HG03460 (cell line): ENCODE measurements around the gene C1GALT1.
"Not testable (repeated sequence)": the region's sequence is repeated elsewhere in the genome, so short reads cannot be mapped to it uniquely, and the experiment has no call there.

Experiments
- ATAC-seq: cut with Tn5 transposase; IDR thresholded peaks from one replicate; pipeline ENCODE4 v1.9.1; 2021; ENCODE audit not compliant: unreplicated experiment

Gene C1GALT1

DNA sequence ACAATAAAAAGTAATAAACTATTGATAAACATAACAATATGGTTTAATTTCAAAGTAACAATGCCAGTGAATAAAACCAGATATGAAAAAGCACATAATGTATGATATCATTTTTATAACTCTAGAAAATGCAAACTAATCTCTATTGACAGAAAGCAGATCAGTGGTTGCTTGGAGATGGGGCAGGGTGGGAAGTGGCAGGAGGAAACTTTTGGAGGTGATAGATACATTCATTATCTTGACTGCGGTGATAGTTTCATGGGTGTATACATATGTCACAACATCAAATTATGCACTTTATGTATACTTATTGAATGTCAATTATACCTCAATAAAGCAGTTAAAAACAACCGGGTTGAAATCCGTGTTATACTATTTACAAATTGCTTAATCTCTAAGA, 16.0 kb upstream of the C1GALT1 start:
- no peak for ATAC-seq

DNA sequence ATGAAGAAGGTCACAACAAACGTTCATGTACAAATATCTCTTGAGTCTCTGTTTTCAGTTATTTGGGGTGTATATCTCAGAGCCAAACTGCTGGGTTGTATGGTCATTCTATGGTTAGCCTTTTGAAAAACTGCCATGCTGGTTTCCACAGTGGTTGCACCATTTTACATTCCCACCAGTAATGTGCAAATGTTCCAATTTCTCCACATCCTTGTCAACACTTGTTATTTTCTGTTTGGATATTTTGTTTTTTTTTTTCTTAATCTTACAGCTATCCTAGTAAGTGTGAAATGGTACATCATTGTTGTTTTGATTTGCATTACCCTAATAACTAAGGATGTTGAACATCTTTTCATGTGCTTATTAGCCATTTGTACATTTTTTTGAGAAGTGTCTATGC, 13.0 kb upstream of the C1GALT1 start:
- no peak for ATAC-seq

DNA sequence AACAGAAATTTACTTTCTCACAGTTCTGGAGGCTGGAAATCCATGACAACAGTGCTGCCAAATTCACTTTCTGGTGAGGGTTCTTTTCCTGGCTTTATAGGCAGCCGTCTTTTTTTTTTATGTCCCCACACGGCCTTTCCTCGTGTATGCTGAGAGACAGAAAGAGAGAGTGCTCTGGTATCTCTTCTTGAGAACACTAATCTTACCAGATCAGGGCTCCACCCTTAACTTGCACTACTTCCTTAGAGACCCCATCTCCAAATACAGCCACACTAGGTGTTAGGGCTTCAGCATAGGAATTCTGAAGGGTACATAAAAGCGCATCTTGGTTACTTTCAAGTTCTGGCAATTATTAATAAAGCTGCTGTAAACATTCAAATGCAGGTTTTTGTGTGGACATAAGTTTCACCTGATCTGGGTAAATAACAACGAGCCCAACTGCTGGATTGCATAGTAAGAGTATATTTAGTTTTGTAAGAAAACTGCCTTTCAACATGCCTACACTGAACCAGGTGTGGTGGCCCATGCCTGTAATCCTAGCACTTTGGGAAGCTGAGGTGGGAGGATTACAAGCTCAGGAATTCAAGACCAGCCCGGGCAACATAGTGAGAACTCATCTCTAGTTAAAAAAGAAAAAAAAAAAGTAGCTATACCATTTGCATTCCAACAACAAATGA, 8.2 kb upstream of the C1GALT1 start:
- ATAC-seq, result no peak

DNA sequence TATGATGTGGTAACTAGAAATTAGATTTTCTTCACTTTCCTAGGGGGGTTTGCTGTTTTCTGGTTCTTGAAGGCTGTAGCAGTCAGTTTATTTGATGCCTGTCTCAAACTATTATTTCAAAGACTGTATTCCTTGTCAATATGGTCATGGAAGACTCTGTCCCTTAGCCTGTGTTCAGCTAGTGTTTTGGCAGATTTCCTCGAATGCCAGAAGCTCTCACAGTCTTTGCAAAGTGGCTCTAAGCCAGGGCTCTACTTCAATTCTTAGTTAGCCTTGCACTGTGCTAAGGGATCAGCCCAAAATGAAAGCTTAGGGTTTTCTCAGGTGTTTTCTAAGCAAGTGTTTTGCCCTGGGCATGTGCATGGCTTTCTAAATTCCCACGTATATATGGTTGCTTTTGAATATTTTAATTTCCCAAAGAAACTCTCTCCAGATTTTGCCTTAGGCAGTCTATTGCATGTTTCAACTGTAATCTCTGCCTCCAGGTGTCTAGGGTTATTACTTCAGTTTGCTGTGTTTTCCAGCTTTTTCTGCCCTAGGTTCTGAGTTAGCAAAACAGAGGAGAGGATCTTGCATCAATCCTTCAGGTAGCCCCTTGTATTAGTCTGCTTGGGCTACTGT, 7.2 kb upstream of the C1GALT1 start:
- ATAC-seq, result no peak

DNA sequence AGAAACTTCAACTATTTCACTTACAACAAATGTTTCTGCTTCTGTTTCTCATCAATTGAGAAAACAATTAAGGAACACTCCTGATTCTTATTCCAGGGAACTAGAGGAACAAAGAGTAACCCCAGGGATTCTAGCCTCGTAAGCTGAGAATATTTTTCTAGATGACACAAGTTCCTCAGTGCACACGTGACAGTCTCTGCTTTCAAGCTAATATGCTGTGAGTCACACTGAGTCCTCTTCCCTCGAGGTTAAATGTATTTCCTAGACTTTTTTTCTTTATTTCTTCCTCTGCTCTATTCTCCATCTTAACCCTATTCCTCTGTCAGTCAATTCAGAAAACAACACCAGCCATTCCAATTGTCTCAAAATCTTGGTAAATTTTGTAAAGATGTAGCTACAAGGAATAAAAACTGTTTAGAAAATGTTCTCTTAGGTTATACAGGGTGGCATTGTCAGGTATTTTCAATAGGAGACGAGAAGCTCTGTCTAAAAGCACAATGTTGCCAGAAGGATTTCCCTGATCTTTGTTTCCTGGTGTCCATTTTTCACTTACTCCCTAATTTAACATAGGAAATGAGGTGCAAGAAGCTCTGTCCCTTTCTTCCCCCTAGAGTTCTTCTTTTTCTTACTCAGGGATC, 5.8 kb upstream of the C1GALT1 start:
- ATAC-seq, result no peak

DNA sequence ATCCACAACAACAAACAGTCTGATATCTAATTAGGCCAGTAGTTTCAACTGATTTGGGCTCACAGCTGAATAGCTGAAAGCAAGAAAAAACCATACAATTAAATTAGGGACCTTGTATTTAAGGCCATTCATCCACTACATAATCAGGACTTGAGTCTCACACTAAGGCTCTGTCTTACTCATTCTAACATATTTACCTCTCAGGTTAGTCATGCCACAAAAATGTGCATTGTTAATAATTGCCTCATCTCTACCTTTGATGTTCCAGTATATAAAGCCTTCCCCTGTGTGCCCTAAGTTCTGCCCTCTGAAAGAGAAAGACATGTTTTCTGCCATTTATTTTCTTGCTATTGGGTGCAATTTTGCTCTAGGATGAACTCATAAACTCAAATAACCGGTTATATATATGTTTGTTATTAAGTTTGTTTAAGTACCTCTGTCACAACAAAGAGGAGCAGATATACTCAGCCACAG, 5.3 kb upstream of the C1GALT1 start:
- no peak for ATAC-seq

DNA sequence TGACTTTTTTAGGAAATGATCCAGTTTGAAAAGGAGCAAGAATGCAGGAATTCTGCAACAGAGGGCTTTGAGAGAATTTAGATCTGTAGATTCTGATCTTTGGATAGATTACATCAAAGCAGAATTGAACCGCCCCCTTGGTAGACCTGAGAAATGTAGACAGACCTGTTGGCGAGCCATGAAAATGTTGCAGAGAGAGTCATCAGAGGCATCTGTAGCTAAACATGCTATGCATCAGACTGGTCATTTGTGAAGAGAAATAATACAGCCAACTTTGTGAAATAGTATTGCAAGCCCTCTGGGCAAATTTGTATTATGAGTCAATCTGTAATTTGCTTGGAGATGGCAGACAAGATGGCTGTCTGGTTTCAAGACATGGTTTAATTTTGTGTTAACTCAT, 4.3 kb upstream of the C1GALT1 start:
- ATAC-seq, result no peak

DNA sequence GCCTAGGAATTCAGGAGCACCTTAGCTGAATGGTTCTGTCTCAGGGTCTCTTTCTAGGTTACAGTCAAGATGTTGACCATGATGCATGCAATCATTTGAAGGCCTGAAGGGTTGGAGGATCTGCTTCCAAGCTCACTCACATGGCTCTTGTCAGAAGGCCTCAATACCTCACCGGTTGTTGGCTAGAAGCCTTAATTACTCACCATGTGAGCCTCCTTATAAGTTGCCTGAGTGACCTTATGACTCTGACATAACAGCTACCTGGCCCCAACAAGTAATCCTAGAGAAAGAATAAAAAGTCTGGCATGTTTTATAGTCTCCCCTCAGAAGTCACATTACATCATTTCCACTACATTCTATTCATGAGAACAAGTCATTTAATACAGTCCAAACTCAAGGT, 3.4 kb upstream of the C1GALT1 start:
- no peak for ATAC-seq

DNA sequence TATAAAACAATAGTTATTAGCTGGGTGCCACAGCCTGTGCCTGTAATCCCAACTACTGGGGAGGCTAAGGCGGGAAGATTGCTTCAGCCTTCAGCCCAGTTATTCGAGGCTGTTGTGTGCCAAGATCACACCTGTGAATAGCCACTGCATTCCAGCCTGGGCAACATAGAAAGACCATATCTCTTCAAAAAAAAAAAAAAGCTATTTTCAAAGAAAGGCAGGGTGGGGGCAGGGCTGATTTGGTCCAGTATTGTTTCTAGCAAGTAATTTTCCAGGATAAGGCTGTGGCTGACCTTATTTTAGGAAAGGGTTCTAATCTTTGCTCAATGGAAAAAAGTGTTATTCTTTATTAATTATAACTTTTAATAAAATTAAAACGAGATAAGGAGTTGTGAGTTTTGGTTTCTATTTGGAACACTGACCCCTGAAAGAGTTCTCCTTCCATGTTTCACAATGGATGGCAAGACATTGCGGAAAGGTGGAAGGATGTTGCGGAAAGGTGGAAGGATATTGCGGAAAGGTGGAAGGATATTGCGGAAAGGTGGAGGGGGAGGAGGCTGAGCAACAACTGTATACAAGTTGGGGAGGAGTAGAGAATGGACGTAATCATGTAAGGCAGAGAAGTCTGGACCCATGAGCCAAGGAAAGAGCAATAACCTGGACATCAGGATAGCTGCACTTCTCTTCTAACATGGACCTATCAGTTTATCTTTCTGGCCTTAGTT, 1.5 kb upstream of the C1GALT1 start:
- no peak for ATAC-seq

DNA sequence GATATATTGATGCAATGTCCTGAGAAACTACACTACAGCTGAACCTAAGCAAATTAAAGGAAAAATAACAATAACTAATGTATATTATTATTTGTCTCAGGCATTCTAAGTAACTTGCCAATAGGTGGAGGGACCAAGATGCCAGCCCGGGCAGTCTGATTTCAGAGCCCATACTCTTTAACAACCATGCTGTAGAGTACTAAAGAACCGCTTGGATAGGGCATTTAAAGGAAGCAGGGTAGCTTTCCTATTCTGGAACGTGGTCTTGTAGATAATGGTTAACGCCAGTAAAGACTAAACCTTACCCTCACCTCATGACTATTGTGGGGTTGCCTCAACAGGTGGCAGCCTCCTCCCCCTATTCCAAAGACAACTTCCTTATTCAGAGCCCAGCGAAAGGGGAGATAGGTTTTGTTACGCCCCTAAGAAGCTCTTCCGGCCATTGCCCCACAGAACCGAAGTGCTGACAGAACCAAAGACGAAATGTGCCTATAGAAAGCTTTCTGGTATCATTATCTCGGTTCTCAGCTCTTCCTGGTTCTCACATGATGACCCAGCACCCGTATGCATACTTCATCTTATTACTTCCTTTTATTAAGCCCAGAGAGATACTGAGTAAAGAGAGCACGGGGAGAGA, 707 bp upstream of the C1GALT1 start:
- peak; percentile 50 for ATAC-seq

DNA sequence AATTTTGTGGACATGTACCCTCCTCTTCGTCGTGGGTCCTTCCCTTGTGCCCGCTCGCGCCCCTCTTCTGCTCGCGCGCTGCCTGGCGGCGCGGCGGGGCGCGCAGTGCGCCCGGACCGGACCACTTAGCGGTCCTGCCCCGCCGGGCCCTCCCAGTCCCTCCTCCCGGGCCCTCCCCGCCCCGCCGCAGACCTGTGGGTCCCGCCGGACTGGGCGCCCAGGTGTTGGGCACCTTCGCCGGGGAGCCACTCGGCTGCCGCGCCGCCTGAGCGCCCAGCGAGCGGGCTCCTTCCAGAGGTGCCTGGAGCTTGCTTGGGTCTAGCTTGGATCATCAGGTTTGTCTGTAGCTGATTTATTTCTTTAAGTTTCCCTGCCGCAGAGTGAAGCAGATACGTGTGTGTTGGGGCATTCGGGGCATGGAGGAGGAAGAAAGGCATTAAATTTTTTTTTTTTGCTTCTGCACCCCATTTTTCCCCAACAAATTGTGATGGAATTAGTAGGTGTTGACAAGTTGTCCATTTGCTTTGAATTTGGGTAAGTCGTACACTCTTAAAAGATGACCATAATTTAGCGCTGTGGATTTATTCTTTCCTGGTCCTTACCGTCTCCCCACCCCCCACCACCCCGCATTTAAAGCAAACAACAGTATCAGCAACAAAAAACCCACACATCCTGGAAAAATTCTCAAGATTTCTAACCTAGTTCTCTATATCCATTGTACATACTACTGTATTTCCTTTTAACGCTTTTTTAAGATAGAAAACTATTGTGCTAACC, 905 bp downstream of the C1GALT1 start:
- ATAC-seq, result peak; percentile 25

DNA sequence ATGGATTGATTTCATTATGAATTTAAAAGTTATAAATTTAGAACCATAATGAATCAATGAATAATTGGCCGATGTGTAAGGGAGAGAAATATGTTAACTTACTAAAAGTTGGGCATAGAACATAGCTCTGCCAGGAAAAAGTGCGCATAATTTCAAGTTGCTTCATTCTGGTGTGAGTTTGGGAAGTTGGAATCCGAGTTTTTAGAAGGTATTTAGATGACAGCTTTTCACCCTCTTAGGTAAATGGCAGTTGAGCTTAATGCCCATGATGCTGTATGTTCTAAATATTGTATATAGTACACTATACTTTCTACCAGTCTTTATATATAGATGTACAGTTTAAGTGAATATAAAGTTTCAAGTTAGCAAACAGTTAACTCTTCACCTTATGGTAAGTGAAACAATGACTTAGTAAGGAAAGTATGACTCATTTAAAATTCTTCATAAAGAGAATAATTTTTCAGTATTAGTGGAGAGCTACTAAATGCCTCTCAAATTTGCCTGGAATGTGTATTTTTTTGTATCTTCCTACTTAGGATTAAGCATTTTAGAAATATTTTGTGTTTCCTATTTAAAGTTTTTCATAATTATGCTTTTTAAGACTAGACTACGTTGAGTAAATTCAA, 1.6 kb downstream of the C1GALT1 start:
- no peak for ATAC-seq

DNA sequence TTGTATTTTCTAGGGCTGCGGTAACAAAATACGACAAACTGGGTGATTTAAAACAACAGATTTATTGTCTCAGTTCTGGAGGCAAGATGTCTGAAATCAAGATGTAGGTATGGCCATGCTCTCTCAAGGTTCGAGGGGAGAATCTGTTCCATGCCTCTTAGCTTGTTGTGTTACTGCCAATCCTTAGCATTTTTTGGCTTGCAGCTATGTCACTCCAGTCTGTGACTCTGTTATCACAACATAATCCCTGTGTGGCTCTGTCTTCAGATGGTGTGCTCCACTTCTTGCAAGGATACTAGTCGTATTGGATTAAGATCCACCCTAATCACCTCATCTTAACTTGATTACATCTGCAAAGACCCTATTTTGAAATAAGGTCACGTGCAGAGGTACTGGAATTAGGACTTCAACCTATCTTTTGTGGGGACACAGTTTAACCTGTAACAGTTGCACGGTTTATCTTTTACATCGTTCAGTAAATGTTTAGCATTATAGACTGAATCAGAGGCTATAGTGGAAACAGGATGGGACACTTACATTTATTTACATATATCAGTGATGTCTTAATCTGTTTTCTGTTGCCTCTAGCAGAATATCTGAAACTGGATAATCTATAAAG, 3.1 kb downstream of the C1GALT1 start:
- ATAC-seq, result no peak

DNA sequence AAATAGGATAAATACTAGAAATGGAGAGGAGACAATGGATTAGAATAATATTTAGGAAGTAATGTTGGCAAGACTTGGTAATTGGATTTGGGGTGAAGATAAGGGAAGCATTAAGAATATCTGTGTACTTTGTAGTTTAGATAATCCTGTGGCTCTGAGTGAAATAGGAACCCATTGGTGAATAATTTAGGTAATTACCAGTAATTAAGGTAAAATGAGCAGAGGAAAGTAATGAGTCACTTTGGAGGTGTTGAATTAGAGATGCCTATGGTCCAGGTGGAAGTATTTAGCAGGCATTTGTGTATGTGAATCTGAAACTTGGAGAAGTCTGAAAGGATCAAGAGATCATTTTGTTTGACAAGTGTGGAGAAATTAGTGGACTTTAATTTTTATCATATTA, 5.7 kb downstream of the C1GALT1 start:
- no peak for ATAC-seq

DNA sequence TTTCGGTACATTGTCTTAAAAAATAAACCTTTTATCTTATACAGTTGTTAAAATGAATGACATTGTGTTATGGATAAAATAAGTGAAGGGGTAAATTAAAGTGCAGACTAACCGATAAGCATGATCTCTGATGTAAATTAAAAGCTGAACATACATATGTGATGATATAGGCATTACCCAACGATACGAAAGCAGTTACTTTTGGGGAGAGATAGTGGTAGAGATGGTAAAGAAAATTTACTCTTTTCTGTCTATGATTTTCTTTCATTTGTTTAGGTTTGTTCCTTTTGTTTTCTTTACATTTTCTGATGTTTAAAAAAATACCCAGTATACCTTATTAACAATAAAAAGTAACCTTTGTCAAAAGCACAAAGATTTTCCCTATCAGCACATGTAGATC, 6.4 kb downstream of the C1GALT1 start:
- no peak for ATAC-seq

DNA sequence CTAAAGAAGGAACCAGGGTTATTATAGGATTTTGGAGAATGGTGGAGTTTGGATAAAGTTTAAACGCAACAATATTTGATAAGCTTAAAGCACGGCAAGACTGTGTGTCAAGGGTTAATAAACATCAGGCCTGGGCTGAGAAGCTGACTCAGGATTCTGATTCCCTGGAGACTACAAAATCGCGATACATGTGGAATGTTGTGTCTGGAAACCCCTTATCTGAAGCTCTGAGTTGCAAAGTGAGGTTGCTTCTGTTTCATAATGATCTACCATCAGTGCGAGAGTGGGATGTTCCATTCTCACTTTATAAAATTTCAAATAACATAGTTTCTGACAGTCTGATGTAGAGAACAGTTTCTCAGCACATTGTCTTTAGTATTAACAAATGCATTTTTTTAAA, 7.8 kb downstream of the C1GALT1 start:
- ATAC-seq, result no peak

DNA sequence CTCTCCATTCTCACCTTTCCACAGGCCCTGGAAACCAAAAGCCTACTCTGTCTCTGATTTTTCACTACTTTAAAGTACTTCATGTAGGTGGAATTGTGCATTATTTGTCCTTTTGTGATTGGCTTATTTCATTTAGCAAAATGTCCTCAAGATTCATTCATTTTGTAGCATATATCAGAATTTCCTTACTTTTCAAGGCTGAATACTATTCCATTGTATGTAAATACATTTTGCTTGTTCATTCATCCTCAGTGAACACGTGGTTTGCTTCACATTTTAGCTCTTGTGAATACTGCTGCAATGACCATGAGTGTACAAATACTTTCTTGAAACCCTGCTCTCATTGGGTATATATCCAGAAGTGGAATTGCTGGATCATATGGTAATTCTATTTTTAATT, 8.8 kb downstream of the C1GALT1 start:
- ATAC-seq, result no peak

DNA sequence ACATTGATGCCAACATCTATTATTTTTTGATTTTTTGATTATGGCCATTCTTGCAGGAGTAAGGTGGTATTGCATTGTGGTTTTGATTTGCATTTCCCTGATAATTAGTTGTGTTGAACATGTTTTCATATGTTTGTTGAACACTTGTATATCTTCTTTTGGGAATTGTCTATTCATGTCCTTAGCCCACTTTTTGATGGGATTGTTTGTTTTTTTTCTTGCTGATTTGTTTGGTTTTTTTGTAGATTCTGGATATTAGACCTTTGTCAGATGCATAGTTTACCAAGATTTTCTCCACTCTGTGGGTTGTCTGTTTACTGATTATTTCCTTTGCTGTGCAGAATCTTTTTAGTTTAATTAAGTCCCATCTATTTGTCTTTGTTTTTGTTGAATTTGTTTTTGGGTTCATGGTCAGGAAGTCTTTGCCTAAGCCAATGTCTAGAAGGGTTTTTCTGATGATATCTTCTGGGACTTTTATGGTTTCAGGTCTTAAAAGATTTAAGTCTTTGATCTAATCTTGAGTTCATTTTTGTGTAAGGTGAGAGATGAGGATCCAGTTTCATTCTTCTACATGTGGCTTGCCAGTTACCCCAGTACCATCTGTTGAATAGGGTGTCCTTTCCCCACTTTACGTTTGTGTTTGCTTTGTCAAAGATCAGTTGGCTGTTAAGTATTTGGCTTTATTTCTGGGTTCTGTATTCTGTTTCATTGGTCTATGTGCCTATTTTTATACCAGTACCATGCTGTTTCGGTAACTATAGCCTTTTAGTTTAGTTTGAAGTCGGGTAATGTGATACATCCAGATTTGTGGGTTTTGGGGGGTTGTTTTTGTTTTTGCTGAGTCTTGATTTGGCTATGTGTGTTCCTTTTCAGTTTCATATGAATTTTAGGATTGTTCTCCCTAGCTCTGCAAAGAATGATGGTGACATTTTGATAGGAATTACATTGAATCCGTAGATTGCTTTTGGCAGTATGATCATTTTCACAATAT, 10.7 kb downstream of the C1GALT1 start:
- ATAC-seq, result not testable (repeated sequence)
